ENCODE measurements around the gene LAMA3. TPM values are rescaled to one million over a fixed set of nuclear protein-coding genes. Genes with fewer than 3 reads are reported as not detected.

LAMA3 gene
- total RNA-seq, 1 experiment from 2014 or later = 5.6 TPM

DNA sequence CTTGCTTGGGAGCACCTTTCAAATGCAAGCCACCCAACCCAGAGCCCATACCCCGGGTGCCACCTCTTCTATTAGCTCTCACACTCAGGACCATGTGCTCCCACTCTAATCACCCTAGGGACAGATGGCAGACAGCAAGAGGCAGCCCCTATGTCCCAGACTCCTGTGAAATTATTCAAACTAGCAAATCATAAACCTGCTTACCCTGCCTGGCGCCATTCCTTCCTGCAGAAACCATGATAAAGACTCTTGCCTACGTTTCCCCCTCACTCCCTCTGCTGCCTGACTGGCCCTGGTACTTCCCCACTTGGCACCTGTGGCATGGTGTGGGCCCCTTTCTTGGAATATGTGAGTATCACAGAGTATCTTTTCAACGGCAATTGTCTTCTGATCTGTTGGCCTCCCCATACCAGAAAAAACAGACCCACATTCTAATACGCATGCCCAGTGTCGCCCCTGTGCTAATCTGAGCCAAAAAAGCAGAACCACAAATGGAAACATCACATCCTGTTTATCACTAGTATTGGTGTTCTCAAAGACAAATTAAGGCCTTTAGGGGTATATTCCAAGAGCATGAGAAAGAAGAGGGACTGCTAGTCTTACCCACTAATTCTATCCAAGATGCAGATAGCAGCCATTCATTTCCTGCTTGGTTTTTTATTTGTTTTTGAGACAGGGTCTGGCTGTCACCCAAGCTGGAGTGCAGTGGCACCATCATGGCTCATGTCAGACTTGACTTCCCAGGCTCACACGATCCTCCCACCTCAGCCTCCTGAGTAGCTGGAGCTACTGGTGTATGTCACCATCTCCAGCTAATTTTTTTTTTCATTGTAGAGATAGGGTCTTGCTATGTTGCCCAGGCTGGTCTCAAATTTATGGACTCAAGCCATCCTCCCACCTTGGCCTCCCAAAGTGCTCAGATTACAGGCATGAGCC is 281.2 kb downstream of the LAMA3 start:
- Histone ChIP-seq H3K36me3 (ENCODE audit: control insufficient read depth in 1 of 2, insufficient read depth in 2 of 2, low read length in 2 of 2) (no peaks in the 10 kb centered on the region), H3K27ac (ENCODE audit: low read depth, low read length) (no peak overlapping the region), H3K4me3 (replicated peaks in 1 of 2; ENCODE audit: low read depth in 1 of 2, low read length in 2 of 2) (no peak overlapping the region), H3K79me2 (ENCODE audit: insufficient read depth, low read length) (no peaks in the 10 kb centered on the region), H2AFZ (ENCODE audit: low read depth, low read length, poor library complexity, severe bottlenecking) (no peak overlapping the region), H3K9me2 (ENCODE audit: insufficient read depth) (no peaks in the 10 kb centered on the region), H3K27me3 (ENCODE audit: insufficient read depth, low read length) (no peaks in the 10 kb centered on the region), H3K4me2 (ENCODE audit: low read length) (no peak overlapping the region), H3K9me3 (ENCODE audit: control insufficient read depth in 1 of 2, insufficient read depth in 1 of 2, low read depth in 1 of 2, low read length in 2 of 2) (no peaks in the 10 kb centered on the region), H3K9ac (ENCODE audit: low read length) (no peak overlapping the region), H4K20me1 (ENCODE audit: insufficient read depth) (no peaks in the 10 kb centered on the region), H3K4me1 (ENCODE audit: control insufficient read depth in 1 of 2, insufficient read depth in 2 of 2, low read length in 2 of 2) (no peaks in the 10 kb centered on the region)
- ChIA-PET RAD21 (ENCODE audit: low non-redundant PET in 1 of 2, low total read pairs in 2 of 2, uncharacterized antibody in 2 of 2, unreplicated experiment in 2 of 2) (no interaction called here), POLR2A (no interaction called here), CTCF (no interaction called here)
- BruUV-seq (replicated peaks) = no TSS peak
- DNase-seq (ENCODE audit: low read depth, low spot score) (no peak), ATAC-seq (no peak)
- intact Hi-C loops (cut with micrococcal nuclease) = no loop called here
- no peak for TF ChIP-seq ZNF274 (IDR thresholded peaks at IDR 0.05; ENCODE audit: low read depth, low read length)
- no peak for TF ChIP-seq CEBPB (IDR thresholded peaks at IDR 0.05; ENCODE audit: low read depth)
- no peak for TF ChIP-seq SIN3A (IDR thresholded peaks at IDR 0.05; ENCODE audit: low read depth)
- TF ChIP-seq EGR1 (IDR thresholded peaks at IDR 0.05; ENCODE audit: low read depth) = no peak
- no peak for TF ChIP-seq SP1 (IDR thresholded peaks at IDR 0.05; ENCODE audit: low read depth)
- TF ChIP-seq, protein P1, sequence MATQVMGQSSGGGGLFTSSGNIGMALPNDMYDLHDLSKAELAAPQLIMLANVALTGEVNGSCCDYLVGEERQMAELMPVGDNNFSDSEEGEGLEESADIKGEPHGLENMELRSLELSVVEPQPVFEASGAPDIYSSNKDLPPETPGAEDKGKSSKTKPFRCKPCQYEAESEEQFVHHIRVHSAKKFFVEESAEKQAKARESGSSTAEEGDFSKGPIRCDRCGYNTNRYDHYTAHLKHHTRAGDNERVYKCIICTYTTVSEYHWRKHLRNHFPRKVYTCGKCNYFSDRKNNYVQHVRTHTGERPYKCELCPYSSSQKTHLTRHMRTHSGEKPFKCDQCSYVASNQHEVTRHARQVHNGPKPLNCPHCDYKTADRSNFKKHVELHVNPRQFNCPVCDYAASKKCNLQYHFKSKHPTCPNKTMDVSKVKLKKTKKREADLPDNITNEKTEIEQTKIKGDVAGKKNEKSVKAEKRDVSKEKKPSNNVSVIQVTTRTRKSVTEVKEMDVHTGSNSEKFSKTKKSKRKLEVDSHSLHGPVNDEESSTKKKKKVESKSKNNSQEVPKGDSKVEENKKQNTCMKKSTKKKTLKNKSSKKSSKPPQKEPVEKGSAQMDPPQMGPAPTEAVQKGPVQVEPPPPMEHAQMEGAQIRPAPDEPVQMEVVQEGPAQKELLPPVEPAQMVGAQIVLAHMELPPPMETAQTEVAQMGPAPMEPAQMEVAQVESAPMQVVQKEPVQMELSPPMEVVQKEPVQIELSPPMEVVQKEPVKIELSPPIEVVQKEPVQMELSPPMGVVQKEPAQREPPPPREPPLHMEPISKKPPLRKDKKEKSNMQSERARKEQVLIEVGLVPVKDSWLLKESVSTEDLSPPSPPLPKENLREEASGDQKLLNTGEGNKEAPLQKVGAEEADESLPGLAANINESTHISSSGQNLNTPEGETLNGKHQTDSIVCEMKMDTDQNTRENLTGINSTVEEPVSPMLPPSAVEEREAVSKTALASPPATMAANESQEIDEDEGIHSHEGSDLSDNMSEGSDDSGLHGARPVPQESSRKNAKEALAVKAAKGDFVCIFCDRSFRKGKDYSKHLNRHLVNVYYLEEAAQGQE (IDR thresholded peaks at IDR 0.05; ENCODE audit: low read depth) = no peak
- TF ChIP-seq JUND (IDR thresholded peaks at IDR 0.05) = no peak
- no peak for TF ChIP-seq FOSL1 (IDR thresholded peaks at IDR 0.05; ENCODE audit: low read depth)
- TF ChIP-seq, protein P2, sequence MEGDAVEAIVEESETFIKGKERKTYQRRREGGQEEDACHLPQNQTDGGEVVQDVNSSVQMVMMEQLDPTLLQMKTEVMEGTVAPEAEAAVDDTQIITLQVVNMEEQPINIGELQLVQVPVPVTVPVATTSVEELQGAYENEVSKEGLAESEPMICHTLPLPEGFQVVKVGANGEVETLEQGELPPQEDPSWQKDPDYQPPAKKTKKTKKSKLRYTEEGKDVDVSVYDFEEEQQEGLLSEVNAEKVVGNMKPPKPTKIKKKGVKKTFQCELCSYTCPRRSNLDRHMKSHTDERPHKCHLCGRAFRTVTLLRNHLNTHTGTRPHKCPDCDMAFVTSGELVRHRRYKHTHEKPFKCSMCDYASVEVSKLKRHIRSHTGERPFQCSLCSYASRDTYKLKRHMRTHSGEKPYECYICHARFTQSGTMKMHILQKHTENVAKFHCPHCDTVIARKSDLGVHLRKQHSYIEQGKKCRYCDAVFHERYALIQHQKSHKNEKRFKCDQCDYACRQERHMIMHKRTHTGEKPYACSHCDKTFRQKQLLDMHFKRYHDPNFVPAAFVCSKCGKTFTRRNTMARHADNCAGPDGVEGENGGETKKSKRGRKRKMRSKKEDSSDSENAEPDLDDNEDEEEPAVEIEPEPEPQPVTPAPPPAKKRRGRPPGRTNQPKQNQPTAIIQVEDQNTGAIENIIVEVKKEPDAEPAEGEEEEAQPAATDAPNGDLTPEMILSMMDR (IDR thresholded peaks at IDR 0.05 in 2 of 3, conservative IDR thresholded peaks at IDR 0.05 in 1 of 3; ENCODE audit: borderline replicate concordance in 1 of 3, insufficient read depth in 1 of 3, low read depth in 2 of 3, low read length in 2 of 3) = no peak
- TF ChIP-seq, protein P3, sequence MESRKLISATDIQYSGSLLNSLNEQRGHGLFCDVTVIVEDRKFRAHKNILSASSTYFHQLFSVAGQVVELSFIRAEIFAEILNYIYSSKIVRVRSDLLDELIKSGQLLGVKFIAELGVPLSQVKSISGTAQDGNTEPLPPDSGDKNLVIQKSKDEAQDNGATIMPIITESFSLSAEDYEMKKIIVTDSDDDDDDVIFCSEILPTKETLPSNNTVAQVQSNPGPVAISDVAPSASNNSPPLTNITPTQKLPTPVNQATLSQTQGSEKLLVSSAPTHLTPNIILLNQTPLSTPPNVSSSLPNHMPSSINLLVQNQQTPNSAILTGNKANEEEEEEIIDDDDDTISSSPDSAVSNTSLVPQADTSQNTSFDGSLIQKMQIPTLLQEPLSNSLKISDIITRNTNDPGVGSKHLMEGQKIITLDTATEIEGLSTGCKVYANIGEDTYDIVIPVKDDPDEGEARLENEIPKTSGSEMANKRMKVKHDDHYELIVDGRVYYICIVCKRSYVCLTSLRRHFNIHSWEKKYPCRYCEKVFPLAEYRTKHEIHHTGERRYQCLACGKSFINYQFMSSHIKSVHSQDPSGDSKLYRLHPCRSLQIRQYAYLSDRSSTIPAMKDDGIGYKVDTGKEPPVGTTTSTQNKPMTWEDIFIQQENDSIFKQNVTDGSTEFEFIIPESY (IDR thresholded peaks at IDR 0.05; ENCODE audit: extremely low read depth, insufficient replicate concordance, low read length) = no peak
- no peak for TF ChIP-seq CBX3 (IDR thresholded peaks at IDR 0.05; ENCODE audit: low read depth)
- TF ChIP-seq, protein P4, sequence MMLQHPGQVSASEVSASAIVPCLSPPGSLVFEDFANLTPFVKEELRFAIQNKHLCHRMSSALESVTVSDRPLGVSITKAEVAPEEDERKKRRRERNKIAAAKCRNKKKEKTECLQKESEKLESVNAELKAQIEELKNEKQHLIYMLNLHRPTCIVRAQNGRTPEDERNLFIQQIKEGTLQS (IDR thresholded peaks at IDR 0.05) = no peak
- TF ChIP-seq ELF1 (IDR thresholded peaks at IDR 0.05; ENCODE audit: borderline replicate concordance, low read depth) = no peak

Data from HCT116 (cell line).